Tibial artery (tissue), 4 donors: ENCODE measurements around the gene MCF2L.
A peak's percentile ranks its signal among the peaks of the same experiment; 100 is the strongest.

Experiments used
- DNase-seq, 2 donors: peaks; one replicate each; pipeline ENCODE4 v3.0.0-alpha.2; 2019
- H3K27ac ChIP-seq, 2 donors: fragments of 200-600 bp; sonication (generic) in 1 of 2; 1 replicate in 1 of 2; 2 replicates in 1 of 2; pipeline ENCODE4 v1.5.1; 2018 to 2019; ENCODE audit warnings: mild to moderate bottlenecking in 1 of 2
- H3K27me3 ChIP-seq, 2 donors: fragments of 200-600 bp; sonication (generic) in 1 of 2; one replicate each; pipeline versions ENCODE4 v1.5.1 to v1.6.0; 2016 to 2019
- H3K36me3 ChIP-seq, 3 donors: fragments of 200-600 bp; sonication (generic) in 2 of 3; one replicate each; pipeline ENCODE4 v1.5.1; 2016 to 2019; ENCODE audit warnings: mild to moderate bottlenecking in 2 of 3
- H3K4me1 ChIP-seq, 4 donors: fragments of 200-600 bp; sonication (generic) in 2 of 4; 1 replicate in 3 of 4; 2 replicates in 1 of 4; pipeline ENCODE4 v1.5.1; 2016 to 2019
- H3K4me3 ChIP-seq, 2 donors: fragments of 200-600 bp; sonication (generic) in 1 of 2; 1 replicate in 1 of 2; 2 replicates in 1 of 2; pipeline ENCODE4 v1.5.1; 2018 to 2019; ENCODE audit warnings: mild to moderate bottlenecking in 2 of 2
- H3K9me3 ChIP-seq, 3 donors: fragments of 200-600 bp; sonication (generic) in 1 of 3; one replicate each; pipeline ENCODE4 v1.5.1; 2016 to 2019
- CTCF ChIP-seq, 2 experiments: fragments of 200-600 bp in 1 of 2; fragments of 450-650 bp in 1 of 2; IDR thresholded peaks; one replicate each; pipeline ENCODE4 v1.5.1; 2017 to 2019; ENCODE audit warnings: antibody characterized with exemption in 2 of 2, mild to moderate bottlenecking in 1 of 2, moderate library complexity in 1 of 2
- intact Hi-C: fragments of 100-400 bp; cut with DNase I; formaldehyde crosslinking; loops from one replicate; pipeline ENCODE4 v1.15.0; 2023; ENCODE audit warnings: low total_unique reads

Gene MCF2L

GRCh38 chr13:113034451-113035212 lies 65.6 kb downstream of the MCF2L start:
- TF ChIP-seq CTCF (IDR thresholded peaks at IDR 0.05): peak; percentile 76
- Histone ChIP-seq H3K27ac (no peak overlapping the region), H3K9me3 (no peaks in the 10 kb centered on the region), H3K4me3 (no peak overlapping the region), H3K4me1 (peaks cover 0 to 11% (median 7%) of the 10 kb centered on the region in 4 donors), H3K36me3 (no peaks in the 10 kb centered on the region), H3K27me3 (peaks cover 0 to 12% of the 10 kb centered on the region in 2 donors)
- intact Hi-C loops: loop anchor here (10.0 kb wide), 1 partner anchor 120 kb away; the partner anchor contains the start of gene PROZ
- peak in 1 of 2 donors; percentile 47 for DNase-seq

GRCh38 chr13:113035213-113035800 lies 66.3 kb downstream of the MCF2L start:
- Histone ChIP-seq H3K9me3 (no peaks in the 10 kb centered on the region), H3K27me3 (peaks cover 0 to 12% of the 10 kb centered on the region in 2 donors), H3K36me3 (no peaks in the 10 kb centered on the region), H3K4me3 (no peak overlapping the region), H3K4me1 (peaks cover 0 to 11% (median 7%) of the 10 kb centered on the region in 4 donors), H3K27ac (no peak overlapping the region)
- no peak for TF ChIP-seq CTCF (IDR thresholded peaks at IDR 0.05)
- DNase-seq: no peak
- intact Hi-C loops: loop anchor here (10.0 kb wide), 1 partner anchor 119 kb away; the partner anchor contains the start of gene PROZ

- no peak overlapping the region for H3K4me3 ChIP-seq
- DNase-seq: no peak
- H3K4me1 ChIP-seq: peaks cover 0 to 20% (median 16%) of the 10 kb centered on the region in 4 donors
- H3K36me3 ChIP-seq: no peaks in the 10 kb centered on the region
- TF ChIP-seq CTCF (IDR thresholded peaks at IDR 0.05): no peak
- peaks cover 0 to 6% of the 10 kb centered on the region in 2 donors for H3K27me3 ChIP-seq
- intact Hi-C loops: loop anchor here (10.0 kb wide), 1 partner anchor 118 kb away; the partner anchor contains the start of gene PROZ
- no peaks in the 10 kb centered on the region for H3K9me3 ChIP-seq
- no peak overlapping the region for H3K27ac ChIP-seq
These were observed 67.4 kb downstream of the MCF2L start for GRCh38 chr13:113036401-113036800.

- DNase-seq: no peak
- H3K27me3 ChIP-seq: no peaks in the 10 kb centered on the region
- no peaks in the 10 kb centered on the region for H3K9me3 ChIP-seq
- no peak overlapping the region for H3K4me3 ChIP-seq
- no peak overlapping the region for H3K27ac ChIP-seq
- peaks cover 0 to 28% (median 18%) of the 10 kb centered on the region in 4 donors for H3K4me1 ChIP-seq
- TF ChIP-seq CTCF (IDR thresholded peaks at IDR 0.05): no peak
- no peaks in the 10 kb centered on the region for H3K36me3 ChIP-seq
- intact Hi-C loops: no loop called here
These were observed 71.0 kb downstream of the MCF2L start for GRCh38 chr13:113040031-113040430.

GRCh38 chr13:113040597-113041292 lies 71.7 kb downstream of the MCF2L start:
- DNase-seq: no peak
- intact Hi-C loops: no loop called here
- H3K27ac ChIP-seq: peak overlapping the region; percentile 11 to 53

More at GRCh38 chr13:113040597-113041292, 71.7 kb downstream of the MCF2L start:
- Histone ChIP-seq H3K4me3 (no peak overlapping the region), H3K36me3 (no peaks in the 10 kb centered on the region), H3K4me1 (peaks cover 0 to 23% (median 14%) of the 10 kb centered on the region in 4 donors), H3K27me3 (no peaks in the 10 kb centered on the region), H3K9me3 (no peaks in the 10 kb centered on the region)
- TF ChIP-seq CTCF (IDR thresholded peaks at IDR 0.05): no peak
